Neural cell (in vitro differentiated cells): ENCODE data around the gene NEUROD1. TPM values are rescaled to one million over a fixed set of nuclear protein-coding genes. Genes with fewer than 3 reads are reported as not detected.

Experiments used
- H2AFZ ChIP-seq: fragments of 200-600, 300-800 bp; sonication (generic), shearing (Covaris generic); 2 replicates; pipeline ENCODE4 v1.6.0; 2014; ENCODE audit warnings: low read depth, mild to moderate bottlenecking, antibody characterized with exemption, low read length, moderate library complexity
- H3F3A ChIP-seq: fragments of 200-600 bp; shearing (Covaris generic); 2 replicates; pipeline ENCODE4 v1.6.1; 2016; ENCODE audit warnings: mild to moderate bottlenecking, moderate library complexity, mixed read lengths, antibody characterized with exemption, low read length; ENCODE audit not compliant: insufficient read depth, poor library complexity, severe bottlenecking
- H3K27ac ChIP-seq: fragments of 200-600, 300-800 bp; sonication (generic), shearing (Covaris generic); 2 replicates; pipeline ENCODE4 v1.5.1; 2014; ENCODE audit warnings: mild to moderate bottlenecking, low read length, moderate library complexity
- H3K27me3 ChIP-seq: fragments of 300-800, 200-600 bp; sonication (generic), shearing (Covaris generic); 2 replicates; pipeline ENCODE4 v1.6.0; 2014; ENCODE audit warnings: mild to moderate bottlenecking, low read depth, low read length, moderate library complexity; ENCODE audit not compliant: insufficient read depth
- H3K36me3 ChIP-seq: fragments of 300-800, 200-600 bp; sonication (generic), shearing (Covaris generic); 2 replicates; pipeline ENCODE4 v1.5.1; 2014; ENCODE audit warnings: mild to moderate bottlenecking, antibody characterized with exemption, low read length, moderate library complexity; ENCODE audit not compliant: insufficient read depth
- H3K4me2 ChIP-seq: fragments of 300-800, 200-600 bp; sonication (generic), shearing (Covaris generic); 2 replicates; pipeline ENCODE4 v1.6.0; 2014; ENCODE audit warnings: mild to moderate bottlenecking, low read length
- H3K4me3 ChIP-seq: fragments of 300-800, 200-600 bp; sonication (generic), shearing (Covaris generic); 2 replicates; pipeline ENCODE4 v1.5.1; 2014; ENCODE audit warnings: mild to moderate bottlenecking, low read length, moderate library complexity
- H3K79me2 ChIP-seq: fragments of 200-600 bp; shearing (Covaris generic); replicated peaks from 2 replicates; pipeline ENCODE4 v1.6.0; 2014; ENCODE audit warnings: mild to moderate bottlenecking, low read length, moderate library complexity; ENCODE audit not compliant: insufficient read depth
- H3K9ac ChIP-seq: fragments of 300-800, 200-600 bp; sonication (generic), shearing (Covaris generic); 2 replicates; pipeline ENCODE4 v1.6.1; 2016; ENCODE audit warnings: mild to moderate bottlenecking, low read length, mixed read lengths
- H3K9me2 ChIP-seq: fragments of 200-600 bp; shearing (Covaris generic); 2 replicates; pipeline ENCODE4 v1.6.1; 2016; ENCODE audit warnings: mild to moderate bottlenecking, low read length, mixed read lengths; ENCODE audit not compliant: insufficient read depth
- H3K9me3 ChIP-seq: fragments of 200-600, 300-800 bp; sonication (generic), shearing (Covaris generic); 2 replicates; pipeline ENCODE4 v1.6.1; 2016; ENCODE audit warnings: mild to moderate bottlenecking, mixed run types, low read length, moderate library complexity, mixed read lengths
- H4K20me1 ChIP-seq: fragments of 200-600 bp; shearing (Covaris generic); 2 replicates; pipeline ENCODE4 v1.6.1; 2016; ENCODE audit warnings: mild to moderate bottlenecking, mixed run types; ENCODE audit not compliant: insufficient read depth
- EP300 ChIP-seq: fragments of 450-650 bp; conservative IDR thresholded peaks from 2 replicates; pipeline ENCODE4 v1.6.1; 2014; ENCODE audit warnings: antibody characterized with exemption, mild to moderate bottlenecking, moderate library complexity; ENCODE audit not compliant: poor library complexity, severe bottlenecking
- EZH2 ChIP-seq: fragments of 200-600, 300-800 bp; shearing (Covaris generic), sonication (generic); IDR thresholded peaks from 2 replicates; pipeline ENCODE4 v1.6.1; 2014; ENCODE audit warnings: antibody characterized with exemption, low read length, borderline replicate concordance, mild to moderate bottlenecking; ENCODE audit not compliant: insufficient read depth, poor library complexity, severe bottlenecking
- MXI1 ChIP-seq: fragments of 450-650 bp; conservative IDR thresholded peaks from 2 replicates; pipeline ENCODE4 v1.6.1; 2014; ENCODE audit warnings: antibody characterized with exemption, mild to moderate bottlenecking; ENCODE audit not compliant: poor library complexity, severe bottlenecking
- POLR2AphosphoS5 ChIP-seq: IDR thresholded peaks from 2 replicates; pipeline ENCODE4 v1.6.1; 2012
- RAD21 ChIP-seq: fragments of 450-650 bp; conservative IDR thresholded peaks from 2 replicates; pipeline ENCODE4 v1.6.1; 2014; ENCODE audit warnings: antibody characterized with exemption, mild to moderate bottlenecking, moderate library complexity
- SMC3 ChIP-seq: fragments of 450-650 bp; conservative IDR thresholded peaks from 2 replicates; pipeline ENCODE4 v1.6.1; 2014; ENCODE audit warnings: antibody characterized with exemption, mild to moderate bottlenecking, moderate library complexity; ENCODE audit not compliant: poor library complexity
- TAF1 ChIP-seq: IDR thresholded peaks from 2 replicates; pipeline ENCODE4 v1.6.1; 2012; ENCODE audit warnings: low read depth
- polyA plus RNA-seq: library from polyadenylated mRNA; depleted of rRNA; stranded (reverse); fragments of >200 nt; gene quantifications from 2 replicates; pipeline ENCODE4 v1.2.3, GENCODE V29; 2014
- TF ChIP-seq, protein P1 (sequence below): fragments of 450-650 bp; IDR thresholded peaks from 2 replicates; pipeline ENCODE4 v1.5.1; 2014; ENCODE audit warnings: antibody characterized with exemption, mild to moderate bottlenecking, moderate library complexity; ENCODE audit not compliant: poor library complexity, severe bottlenecking
- TF ChIP-seq, protein P2 (sequence below): IDR thresholded peaks from 2 replicates; pipeline ENCODE4 v1.6.1; 2012; ENCODE audit warnings: borderline replicate concordance

NEUROD1 gene
- polyA plus RNA-seq, 1 donor from 2014 or later, result not detected

DNA sequence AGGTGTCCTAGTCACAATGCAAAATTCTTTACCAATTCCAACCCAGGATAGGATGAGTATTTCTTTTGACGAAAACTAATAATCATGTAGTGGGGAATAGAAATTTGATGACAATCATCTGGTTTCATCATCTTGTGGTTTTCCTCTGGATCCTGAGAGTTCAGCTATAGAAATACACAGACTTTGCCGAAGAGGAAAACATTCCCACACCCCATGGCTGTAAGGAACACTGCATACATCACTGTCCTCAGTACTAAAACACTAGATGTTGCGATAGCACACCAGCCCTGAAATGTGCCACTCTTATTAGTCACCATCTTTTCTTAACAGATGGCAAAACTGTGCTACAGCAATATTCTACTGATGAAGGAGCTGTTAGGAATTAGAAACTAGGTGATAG is 52.8 kb downstream of the NEUROD1 start:
- TF ChIP-seq EZH2 (no peak), TAF1 (no peak), SMC3 (no peak), MXI1 (no peak), RAD21 (no peak), EP300 (no peak), POLR2AphosphoS5 (no peak)
- TF ChIP-seq, protein P1, sequence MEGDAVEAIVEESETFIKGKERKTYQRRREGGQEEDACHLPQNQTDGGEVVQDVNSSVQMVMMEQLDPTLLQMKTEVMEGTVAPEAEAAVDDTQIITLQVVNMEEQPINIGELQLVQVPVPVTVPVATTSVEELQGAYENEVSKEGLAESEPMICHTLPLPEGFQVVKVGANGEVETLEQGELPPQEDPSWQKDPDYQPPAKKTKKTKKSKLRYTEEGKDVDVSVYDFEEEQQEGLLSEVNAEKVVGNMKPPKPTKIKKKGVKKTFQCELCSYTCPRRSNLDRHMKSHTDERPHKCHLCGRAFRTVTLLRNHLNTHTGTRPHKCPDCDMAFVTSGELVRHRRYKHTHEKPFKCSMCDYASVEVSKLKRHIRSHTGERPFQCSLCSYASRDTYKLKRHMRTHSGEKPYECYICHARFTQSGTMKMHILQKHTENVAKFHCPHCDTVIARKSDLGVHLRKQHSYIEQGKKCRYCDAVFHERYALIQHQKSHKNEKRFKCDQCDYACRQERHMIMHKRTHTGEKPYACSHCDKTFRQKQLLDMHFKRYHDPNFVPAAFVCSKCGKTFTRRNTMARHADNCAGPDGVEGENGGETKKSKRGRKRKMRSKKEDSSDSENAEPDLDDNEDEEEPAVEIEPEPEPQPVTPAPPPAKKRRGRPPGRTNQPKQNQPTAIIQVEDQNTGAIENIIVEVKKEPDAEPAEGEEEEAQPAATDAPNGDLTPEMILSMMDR, result no peak
- TF ChIP-seq, protein P2, sequence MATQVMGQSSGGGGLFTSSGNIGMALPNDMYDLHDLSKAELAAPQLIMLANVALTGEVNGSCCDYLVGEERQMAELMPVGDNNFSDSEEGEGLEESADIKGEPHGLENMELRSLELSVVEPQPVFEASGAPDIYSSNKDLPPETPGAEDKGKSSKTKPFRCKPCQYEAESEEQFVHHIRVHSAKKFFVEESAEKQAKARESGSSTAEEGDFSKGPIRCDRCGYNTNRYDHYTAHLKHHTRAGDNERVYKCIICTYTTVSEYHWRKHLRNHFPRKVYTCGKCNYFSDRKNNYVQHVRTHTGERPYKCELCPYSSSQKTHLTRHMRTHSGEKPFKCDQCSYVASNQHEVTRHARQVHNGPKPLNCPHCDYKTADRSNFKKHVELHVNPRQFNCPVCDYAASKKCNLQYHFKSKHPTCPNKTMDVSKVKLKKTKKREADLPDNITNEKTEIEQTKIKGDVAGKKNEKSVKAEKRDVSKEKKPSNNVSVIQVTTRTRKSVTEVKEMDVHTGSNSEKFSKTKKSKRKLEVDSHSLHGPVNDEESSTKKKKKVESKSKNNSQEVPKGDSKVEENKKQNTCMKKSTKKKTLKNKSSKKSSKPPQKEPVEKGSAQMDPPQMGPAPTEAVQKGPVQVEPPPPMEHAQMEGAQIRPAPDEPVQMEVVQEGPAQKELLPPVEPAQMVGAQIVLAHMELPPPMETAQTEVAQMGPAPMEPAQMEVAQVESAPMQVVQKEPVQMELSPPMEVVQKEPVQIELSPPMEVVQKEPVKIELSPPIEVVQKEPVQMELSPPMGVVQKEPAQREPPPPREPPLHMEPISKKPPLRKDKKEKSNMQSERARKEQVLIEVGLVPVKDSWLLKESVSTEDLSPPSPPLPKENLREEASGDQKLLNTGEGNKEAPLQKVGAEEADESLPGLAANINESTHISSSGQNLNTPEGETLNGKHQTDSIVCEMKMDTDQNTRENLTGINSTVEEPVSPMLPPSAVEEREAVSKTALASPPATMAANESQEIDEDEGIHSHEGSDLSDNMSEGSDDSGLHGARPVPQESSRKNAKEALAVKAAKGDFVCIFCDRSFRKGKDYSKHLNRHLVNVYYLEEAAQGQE, result no peak
- H3K4me2 ChIP-seq, result no peak overlapping the region
- no peak overlapping the region for H3K27ac ChIP-seq

DNA sequence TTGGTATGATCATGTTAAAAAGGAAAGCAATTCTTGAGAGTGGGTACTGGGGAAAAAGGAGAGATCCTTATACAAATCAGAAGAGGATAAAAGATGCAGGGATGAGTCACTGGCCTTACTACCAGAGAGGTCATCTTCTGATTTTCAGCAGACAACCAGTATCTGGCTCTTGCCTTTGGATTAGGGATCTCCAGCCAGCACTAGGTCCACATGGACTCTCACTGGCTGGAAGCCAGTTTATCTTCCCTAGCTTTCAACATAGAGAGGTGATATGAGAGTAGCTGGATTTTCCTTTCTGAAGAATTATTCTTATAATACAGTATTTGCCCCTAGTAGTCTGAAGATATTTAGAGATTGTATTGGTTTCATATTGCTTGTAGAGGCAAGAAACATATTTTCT is 53.6 kb downstream of the NEUROD1 start:
- no peaks in the 10 kb centered on the region for H3K36me3 ChIP-seq
- H3K27ac ChIP-seq, result no peak overlapping the region
- H2AFZ ChIP-seq, result no peak overlapping the region
- no peak overlapping the region for H3K9ac ChIP-seq
- H3K9me2 ChIP-seq, result no peaks in the 10 kb centered on the region
- no peaks in the 10 kb centered on the region for H3K9me3 ChIP-seq
- H4K20me1 ChIP-seq, result no peaks in the 10 kb centered on the region
- TF ChIP-seq POLR2AphosphoS5 (no peak), RAD21 (no peak), EP300 (no peak), MXI1 (no peak), SMC3 (no peak), EZH2 (no peak), TAF1 (no peak)
- TF ChIP-seq, protein P2, result no peak
- TF ChIP-seq, protein P1, result no peak
- H3K4me2 ChIP-seq, result no peak overlapping the region
- H3K4me3 ChIP-seq, result no peak overlapping the region
- no peaks in the 10 kb centered on the region for H3K79me2 ChIP-seq
- H3K27me3 ChIP-seq, result no peaks in the 10 kb centered on the region
- H3F3A ChIP-seq, result no peaks in the 10 kb centered on the region

More for the DNA sequence above, 52.8 kb downstream of the NEUROD1 start:
- Histone ChIP-seq H4K20me1 (no peaks in the 10 kb centered on the region), H2AFZ (no peak overlapping the region), H3K79me2 (no peaks in the 10 kb centered on the region), H3K27me3 (no peaks in the 10 kb centered on the region), H3K36me3 (no peaks in the 10 kb centered on the region), H3K9ac (no peak overlapping the region), H3F3A (no peaks in the 10 kb centered on the region), H3K9me3 (no peaks in the 10 kb centered on the region), H3K4me3 (no peak overlapping the region), H3K9me2 (no peaks in the 10 kb centered on the region)
